Measurements from ENCODE around the gene MYO10.
"Not testable (repeated sequence)": the region's sequence is repeated elsewhere in the genome, so short reads cannot be mapped to it uniquely, and the experiment has no call there.

Gene MYO10

DNA sequence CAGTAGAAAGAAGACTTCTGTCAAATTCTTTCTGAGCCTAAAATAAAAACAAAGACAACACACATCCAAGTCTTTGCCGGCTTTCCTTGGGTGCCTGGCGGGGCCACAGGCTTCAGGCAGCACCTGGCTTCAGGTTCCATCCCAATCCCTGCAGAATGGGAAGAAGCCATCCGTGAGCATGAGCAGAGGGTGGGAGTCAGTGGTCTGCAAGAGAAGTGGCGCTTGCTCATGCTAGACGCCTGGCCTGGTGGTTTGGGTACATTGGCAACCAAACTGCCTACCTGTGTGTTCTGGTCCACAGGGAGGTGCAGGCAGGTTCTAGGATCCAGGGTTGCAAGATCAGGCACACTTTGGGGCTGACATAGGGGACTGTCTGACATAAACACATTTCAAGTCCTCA is 271.7 kb downstream of the MYO10 start:
- no peak for DNase-seq

DNA sequence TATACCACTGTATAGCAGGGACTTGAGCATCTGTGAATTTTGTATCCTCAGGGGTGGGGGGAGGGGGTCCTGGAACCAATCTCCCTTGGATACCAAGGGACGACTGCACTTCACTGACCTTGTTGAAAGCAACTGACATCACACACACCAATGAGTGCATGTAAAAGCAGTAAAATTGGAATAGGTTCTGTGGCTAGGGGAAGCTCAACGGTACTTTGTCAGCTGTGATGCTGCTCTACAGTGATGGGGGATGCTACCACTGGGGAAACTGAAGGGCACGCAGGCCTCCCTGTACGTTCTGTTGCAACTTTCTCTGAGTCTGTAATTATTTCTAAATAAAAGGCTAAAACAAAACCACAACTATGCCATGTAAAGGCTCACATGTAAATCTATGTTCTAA is 272.2 kb downstream of the MYO10 start:
- no peak for DNase-seq

DNA sequence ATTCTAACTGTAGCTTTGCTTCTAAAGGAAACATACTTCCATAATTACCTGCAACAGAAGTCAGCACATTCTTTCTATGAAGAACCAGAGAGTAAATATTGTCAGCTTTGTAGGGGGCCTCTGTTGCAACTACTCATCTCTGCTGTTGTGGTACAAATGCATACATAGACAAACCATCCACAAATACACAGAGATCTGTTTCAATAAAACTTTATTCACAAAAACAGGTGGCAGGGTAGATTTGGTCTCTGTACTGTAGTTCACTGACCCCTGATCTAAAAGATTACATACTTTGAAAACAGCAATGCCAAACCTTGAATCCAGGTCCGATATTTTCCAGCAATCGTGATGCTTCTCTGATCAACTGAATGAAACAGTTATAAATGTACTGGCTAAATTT is 274.4 kb downstream of the MYO10 start:
- no peak for DNase-seq

- DNase-seq, result no peak
These were observed 275.1 kb downstream of the MYO10 start for GRCh38 chr5:16660982-16661381.

- DNase-seq, result no peak
These were observed 276.6 kb downstream of the MYO10 start for GRCh38 chr5:16659536-16659935.

DNA sequence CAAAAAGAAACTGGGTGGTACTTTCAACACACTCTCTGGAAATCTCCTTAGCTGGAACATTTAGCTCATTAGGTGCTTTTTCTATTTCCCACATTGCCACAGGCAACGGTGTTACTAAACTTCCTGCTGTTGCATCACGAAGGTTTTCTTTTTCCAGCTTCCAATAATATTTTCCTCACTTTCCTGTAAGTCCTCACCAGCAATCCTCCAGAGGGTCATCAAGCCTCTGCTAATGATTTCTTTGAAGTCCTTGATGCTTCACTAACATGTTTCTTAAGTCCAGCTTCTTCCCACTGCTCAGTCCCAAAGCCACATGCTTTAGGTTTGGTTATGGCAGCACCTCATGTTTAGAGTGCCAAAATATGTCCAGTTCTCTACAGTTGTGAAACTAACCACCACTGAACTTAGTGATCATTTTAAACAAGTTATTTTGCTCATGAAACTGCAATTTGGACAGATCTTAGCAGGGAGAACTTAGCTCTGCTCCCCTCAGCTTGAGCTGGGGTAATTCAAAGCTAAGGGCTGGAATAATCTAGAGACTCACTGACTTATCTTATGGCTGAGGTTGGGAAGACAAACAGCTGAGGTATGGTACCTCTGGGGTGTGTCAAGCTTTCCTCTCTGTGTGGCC is 279.4 kb downstream of the MYO10 start:
- no peak for DNase-seq

- DNase-seq, result no peak
These were observed 281.3 kb downstream of the MYO10 start for GRCh38 chr5:16654647-16655334.

- not testable (repeated sequence) for DNase-seq
These were observed 287.3 kb downstream of the MYO10 start for GRCh38 chr5:16648739-16649138.

DNA sequence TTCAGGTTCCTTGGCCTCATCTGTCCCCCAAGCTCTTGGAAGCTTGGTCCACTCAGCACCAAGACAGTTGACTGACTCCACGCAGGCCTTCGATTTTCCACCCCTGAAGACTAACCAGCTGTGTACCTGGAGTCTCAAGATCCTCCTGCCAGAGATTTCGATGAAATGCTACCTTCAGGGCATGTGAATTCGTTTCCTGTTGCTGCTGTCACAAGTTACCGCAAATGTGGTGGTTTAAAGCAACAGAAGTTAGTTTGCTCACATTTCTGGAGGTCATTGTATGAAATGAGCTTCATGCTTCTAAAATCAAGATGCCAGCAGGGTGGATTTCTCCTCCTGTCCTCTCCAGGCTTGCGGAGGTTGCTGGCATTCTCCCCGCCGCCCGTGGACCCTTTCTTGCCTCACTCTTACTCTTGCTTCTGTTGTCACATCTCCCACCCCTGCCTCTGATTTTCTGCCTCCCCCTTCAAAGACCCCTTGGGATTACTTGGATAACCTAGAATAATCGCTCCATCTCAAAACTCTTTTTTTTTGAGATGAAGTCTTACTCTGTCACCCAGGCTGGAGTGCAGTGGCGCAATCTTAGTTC is 291.7 kb downstream of the MYO10 start:
- no peak for DNase-seq

- DNase-seq, result no peak
These were observed 293.2 kb downstream of the MYO10 start for GRCh38 chr5:16642867-16643266.

GRCh38 chr5:16639206-16639605 is 296.9 kb downstream of the MYO10 start:
- no peak for DNase-seq

DNA sequence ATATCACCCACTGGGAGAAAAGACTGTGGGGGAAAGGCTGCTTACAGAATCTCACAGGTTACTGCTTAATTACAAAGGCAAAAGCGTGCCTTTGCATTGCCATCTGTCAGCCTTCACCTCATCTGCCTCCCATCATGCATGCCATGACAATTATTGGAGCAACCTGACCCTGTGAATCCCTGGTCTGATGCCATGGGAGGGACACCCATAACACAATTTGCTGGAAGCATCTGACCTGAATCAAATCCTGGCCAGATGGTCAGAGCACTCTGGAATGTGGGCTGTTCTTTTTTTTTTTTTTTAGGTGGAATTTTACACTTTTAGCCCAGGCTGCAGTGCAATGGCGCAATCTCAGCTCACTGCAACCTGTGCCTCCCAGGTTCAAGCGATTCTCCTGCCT is 307.7 kb downstream of the MYO10 start:
- DNase-seq, result peak; percentile 22

- DNase-seq, result no peak
These were observed 309.3 kb downstream of the MYO10 start for GRCh38 chr5:16626696-16627264.

DNA sequence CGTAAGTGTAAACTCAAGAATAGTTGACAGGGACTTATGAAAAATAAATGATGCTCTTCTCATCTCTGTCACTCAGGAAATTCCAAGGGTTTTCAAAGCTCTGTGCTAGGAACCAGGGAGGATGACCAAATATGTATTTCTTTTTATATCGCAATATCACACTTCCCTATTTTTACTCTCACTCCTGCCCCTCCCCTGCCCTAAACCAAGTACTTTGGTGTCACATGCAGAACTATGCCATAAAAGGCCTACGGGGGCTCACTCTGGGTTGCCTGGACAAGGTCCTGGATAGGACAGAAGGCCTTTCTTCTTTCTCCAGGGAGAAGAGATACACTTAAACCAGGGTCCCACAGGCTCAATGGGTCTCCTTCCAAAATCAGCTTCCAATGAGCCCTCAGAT is 311.0 kb downstream of the MYO10 start:
- no peak for DNase-seq

DNA sequence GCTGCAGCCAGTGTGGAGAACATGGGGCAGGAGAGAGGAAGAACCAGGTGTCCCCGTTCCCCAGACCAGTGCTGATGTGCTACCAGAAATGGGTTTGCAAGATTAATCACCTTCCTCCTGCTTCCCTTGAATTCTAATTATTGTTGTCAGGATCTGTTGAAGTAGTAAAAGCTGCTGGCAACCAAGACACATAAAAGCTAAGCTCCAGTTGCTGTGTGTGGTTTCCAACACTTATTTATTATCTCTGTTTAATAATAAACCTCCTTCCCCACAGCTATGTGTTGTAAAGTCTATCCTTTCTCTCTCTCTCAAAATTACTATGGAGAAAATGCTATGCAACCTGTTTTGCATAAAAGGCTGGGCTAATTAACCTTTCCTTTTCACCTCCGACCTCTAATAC is 317.0 kb downstream of the MYO10 start:
- no peak for DNase-seq

DNA sequence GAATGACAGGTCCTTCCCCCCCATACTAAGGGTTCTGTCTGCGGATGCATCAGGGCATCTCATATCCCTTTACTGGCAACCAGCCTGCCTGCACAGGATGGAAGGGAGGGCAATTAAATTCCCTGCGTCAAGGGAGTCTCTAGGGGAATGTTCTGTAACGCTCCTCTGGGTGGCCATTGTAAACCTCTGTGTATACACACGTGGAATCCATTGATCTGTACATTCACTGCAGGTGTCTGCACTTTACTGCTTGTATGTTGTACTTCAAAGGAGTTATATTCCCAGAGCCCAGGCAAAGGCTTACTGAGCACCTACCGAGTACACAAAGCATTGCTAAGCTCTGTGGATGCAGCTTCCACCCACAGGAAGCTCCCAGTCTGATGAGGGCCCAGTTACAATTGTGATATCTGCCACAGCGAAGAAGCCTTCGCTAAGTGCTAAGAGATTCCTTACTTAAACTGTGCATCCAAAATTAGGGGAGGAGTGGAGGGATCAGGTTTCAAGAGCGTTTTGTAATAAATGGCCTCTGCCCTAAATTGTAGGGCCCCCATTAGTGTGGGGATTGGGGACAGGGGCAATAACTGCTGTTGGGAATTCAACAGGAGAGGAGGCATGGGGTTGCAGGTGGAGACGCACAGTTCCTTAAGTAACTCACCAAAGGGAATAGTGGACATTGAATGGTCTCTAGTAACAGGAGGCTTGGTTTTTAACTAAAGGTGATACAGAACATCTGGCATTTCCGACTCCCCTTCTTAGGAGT is 317.8 kb downstream of the MYO10 start:
- DNase-seq, result peak; percentile 14

GRCh38 chr5:16617274-16617968 is 318.7 kb downstream of the MYO10 start:
- DNase-seq, result no peak

DNA sequence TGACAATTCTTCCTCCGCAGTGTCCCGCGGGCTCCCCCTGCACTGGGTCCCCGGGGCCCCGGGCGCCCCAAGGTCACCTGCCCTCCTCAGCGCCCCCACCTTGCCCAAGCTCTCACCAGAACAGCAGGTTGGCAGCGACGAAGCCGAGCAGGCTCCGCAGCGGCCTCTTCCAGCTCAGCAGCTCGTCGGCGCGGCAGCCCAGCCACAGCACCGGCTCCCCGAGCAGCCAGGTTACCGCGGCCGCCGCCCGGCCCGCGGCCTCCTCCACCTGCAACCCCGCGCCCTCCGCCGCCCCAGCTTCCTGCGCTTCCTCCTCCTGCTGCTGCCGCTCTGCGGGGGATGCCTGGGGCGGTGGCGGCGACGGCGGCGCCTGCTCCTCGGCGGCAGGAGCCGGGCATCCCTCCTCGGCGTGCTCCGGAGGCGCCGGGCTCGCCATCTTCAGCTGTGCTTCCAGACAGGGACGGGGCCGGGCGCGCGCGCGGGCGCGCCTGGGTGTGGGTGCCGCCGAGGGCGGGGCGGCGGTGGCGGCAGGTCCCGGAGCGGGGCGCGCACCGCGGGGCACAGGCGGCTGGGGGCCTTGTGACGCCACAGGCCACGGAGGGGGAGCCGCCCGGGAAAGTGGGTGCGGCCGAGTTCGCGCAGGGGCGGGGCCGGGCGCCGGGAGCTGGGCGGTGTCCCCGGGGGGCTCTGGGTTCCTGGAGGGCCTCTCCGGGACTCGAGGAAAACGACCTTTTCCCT is 319.4 kb downstream of the MYO10 start, which contains the start of gene RETREG1:
RETREG1 (minus strand) TSS at position 462 of the 738 bp plus-strand sequence; CDS start at position 436, 26 bp downstream.
- DNase-seq, result peak; percentile 43

DNA sequence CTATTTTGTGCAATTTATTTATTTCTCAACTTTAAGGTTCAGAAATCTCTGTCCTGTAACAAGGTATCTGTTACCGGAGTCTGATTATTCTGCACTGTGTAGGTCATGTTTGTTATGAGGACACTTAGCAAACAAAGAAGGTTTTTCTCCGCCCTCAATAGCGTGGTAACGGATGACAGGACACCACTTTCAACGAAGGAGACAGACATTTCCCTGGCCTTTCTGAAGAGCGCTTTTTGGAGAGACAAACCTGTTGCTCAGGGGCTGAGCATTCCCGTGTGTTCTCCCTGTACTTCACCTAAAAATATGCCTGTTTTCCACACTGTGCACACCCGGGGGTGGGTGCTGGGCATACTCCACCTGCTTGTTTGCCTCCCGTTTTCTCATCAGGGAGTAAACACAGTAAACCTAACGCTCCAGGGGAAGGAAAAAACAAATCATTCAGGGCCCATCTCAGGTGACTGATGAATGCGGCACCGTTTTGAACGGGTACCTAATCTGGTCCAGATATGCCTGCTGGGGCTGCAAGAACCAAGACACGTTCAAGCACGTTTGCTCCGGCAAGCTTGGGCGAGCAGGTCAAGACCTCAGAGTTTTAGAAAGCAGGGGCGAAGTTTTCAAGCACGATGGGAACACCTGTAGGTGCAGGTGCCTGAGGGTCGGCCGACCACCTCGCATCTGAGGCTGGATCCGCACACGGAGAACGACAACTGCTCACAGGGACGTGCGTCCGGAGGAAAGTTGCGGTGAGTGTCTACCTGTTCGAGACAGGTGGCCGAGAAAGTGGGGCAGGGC is 320.1 kb downstream of the MYO10 start:
- no peak for DNase-seq

DNA sequence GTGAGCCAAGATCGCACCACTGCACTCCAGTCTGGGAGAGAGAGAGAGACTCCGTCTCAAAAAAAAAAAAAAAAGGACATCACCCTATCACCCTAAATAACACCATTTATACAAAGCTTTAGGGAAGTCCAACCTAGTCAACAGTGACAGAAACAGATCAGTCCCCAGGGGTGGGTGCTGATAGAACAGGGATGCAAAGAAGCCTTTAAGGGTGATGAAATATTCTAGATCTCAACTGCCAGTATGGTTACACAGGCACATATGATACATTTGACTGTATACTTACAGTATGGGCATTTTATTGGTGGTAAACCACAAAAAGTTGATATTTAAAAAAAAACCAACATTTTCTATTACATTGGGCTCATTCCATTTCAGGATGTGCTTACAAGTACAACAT is 324.1 kb downstream of the MYO10 start:
- DNase-seq, result no peak
